Neutrophil (primary cell): ENCODE data around the gene BMPER.

Experiments used
- H3K27ac ChIP-seq: fragments of 200-600 bp; sonication (generic); 2 replicates; pipeline ENCODE4 v1.5.1; 2016; ENCODE audit warnings: mild to moderate bottlenecking, moderate library complexity
- H3K27me3 ChIP-seq: fragments of 200-600 bp; sonication (generic); 2 replicates; pipeline ENCODE4 v1.6.0; 2016; ENCODE audit warnings: mild to moderate bottlenecking
- H3K36me3 ChIP-seq: fragments of 200-600 bp; sonication (generic); 2 replicates; pipeline ENCODE4 v1.5.1; 2017
- H3K4me1 ChIP-seq, 2 experiments: fragments of 200-600 bp in 1 of 2; sonication (generic) in 1 of 2; 1 replicate in 1 of 2; 2 replicates in 1 of 2; pipeline versions ENCODE4 v1.5.1 to v1.6.1; 2013 to 2016; ENCODE audit warnings: low read depth in 1 of 2, low read length in 1 of 2, mild to moderate bottlenecking in 1 of 2, moderate library complexity in 1 of 2; ENCODE audit not compliant: control insufficient read depth in 1 of 2, insufficient read depth in 1 of 2
- H3K4me3 ChIP-seq, 2 experiments: fragments of 200-600 bp in 1 of 2; sonication (generic) in 1 of 2; 1 replicate in 1 of 2; 2 replicates in 1 of 2; pipeline ENCODE4 v1.5.1; 2013 to 2016; ENCODE audit warnings: low read depth in 1 of 2, low read length in 1 of 2, mild to moderate bottlenecking in 1 of 2, moderate library complexity in 1 of 2
- H3K9me3 ChIP-seq: fragments of 200-600 bp; sonication (generic); 2 replicates; pipeline ENCODE4 v1.5.1; 2016
- TF ChIP-seq, protein P1 (sequence below): fragments of 200-600 bp; sonication (generic); IDR thresholded peaks from 2 replicates; pipeline ENCODE4 v1.5.1; 2016; ENCODE audit warnings: antibody characterized with exemption

Gene BMPER

DNA sequence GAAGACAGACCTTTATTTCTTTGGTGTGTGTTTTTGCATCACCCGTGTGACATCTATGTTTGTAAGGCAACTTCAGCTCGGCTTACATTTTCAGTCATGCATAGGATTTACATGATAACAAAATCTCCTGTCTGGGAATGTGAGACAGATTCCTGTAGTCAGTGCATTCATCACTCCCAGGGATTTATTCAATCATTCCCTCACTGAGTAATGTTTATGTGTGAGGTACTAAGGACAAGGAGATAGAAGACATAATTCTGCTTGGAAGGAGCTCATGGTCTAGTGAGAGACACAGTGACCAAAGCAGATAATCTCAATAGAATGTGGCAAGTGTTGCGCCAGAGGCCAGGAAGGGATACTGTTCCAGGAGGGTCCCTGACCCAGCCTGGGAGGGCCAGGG is 35.2 kb upstream of the BMPER start:
- H3K27me3 ChIP-seq: no peaks in the 10 kb centered on the region
- H3K27ac ChIP-seq: no peak overlapping the region
- H3K36me3 ChIP-seq: no peaks in the 10 kb centered on the region
- H3K4me3 ChIP-seq: no peak overlapping the region
- no peaks in the 10 kb centered on the region for H3K4me1 ChIP-seq
- TF ChIP-seq, protein P1, sequence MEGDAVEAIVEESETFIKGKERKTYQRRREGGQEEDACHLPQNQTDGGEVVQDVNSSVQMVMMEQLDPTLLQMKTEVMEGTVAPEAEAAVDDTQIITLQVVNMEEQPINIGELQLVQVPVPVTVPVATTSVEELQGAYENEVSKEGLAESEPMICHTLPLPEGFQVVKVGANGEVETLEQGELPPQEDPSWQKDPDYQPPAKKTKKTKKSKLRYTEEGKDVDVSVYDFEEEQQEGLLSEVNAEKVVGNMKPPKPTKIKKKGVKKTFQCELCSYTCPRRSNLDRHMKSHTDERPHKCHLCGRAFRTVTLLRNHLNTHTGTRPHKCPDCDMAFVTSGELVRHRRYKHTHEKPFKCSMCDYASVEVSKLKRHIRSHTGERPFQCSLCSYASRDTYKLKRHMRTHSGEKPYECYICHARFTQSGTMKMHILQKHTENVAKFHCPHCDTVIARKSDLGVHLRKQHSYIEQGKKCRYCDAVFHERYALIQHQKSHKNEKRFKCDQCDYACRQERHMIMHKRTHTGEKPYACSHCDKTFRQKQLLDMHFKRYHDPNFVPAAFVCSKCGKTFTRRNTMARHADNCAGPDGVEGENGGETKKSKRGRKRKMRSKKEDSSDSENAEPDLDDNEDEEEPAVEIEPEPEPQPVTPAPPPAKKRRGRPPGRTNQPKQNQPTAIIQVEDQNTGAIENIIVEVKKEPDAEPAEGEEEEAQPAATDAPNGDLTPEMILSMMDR: no peak
- H3K9me3 ChIP-seq: no peaks in the 10 kb centered on the region

- Histone ChIP-seq H3K9me3 (no peaks in the 10 kb centered on the region), H3K36me3 (no peaks in the 10 kb centered on the region), H3K4me1 (no peaks in the 10 kb centered on the region), H3K4me3 (no peak overlapping the region), H3K27me3 (no peaks in the 10 kb centered on the region), H3K27ac (no peak overlapping the region)
- TF ChIP-seq, protein P1: no peak
These were observed 32.5 kb upstream of the BMPER start for GRCh38 chr7:33872870-33873269.

DNA sequence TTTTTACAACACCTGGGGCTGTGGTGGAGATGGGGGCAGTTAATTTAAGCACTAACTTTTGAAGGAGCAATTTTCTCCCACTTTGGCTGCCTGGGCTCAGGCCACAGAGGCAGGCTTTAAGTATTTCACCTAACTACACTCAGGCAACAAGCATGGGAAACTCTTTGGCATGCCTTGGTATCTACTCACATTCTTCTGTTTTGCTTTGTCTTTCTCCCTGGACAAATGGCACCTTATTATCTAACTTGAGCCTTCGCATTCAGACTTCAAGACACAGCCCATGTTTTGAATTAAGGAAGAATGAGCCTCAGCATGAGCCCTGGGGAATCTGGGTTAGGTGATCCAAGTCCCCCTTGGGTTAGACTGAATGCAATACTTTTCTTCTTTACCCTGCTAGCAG is 31.8 kb upstream of the BMPER start:
- no peaks in the 10 kb centered on the region for H3K9me3 ChIP-seq
- no peak overlapping the region for H3K4me3 ChIP-seq
- no peaks in the 10 kb centered on the region for H3K4me1 ChIP-seq
- H3K36me3 ChIP-seq: no peaks in the 10 kb centered on the region
- TF ChIP-seq, protein P1: no peak
- H3K27me3 ChIP-seq: no peaks in the 10 kb centered on the region
- H3K27ac ChIP-seq: no peak overlapping the region

DNA sequence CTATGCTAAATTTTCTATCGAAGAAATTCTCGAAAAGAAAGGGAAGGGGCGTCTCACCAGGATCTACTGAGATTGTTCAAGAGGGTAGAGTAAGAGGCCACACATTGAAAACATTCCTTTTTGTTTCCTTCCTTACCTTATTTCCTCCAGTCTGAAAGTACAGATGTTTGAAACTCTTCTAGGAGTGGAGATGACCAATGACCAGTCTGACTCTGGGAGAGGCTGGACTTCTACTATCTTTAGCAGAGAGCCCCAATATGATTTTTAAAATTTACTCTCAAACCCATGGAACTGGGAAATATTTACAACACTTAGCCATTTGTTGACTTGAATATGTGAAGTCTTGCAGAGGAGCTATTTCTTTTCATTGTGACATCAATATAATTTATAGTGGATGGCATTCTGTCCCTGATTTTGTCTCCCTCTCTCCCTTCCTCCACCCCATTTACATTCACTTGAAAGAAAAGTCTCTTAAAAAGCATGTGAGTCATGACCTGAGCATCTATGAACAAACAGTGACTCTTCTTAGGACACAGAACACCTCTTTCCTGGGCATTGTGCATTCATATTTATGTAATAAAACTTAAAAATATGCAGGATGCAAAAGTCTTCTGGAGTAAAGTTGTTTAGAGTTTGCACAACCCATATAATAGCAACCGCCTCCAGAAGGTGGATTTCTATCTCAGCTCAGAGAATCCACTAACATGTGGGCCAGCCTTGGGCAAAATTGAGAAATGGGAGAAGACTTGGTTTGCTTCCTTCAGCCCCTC is 31.2 kb upstream of the BMPER start:
- Histone ChIP-seq H3K4me1 (no peaks in the 10 kb centered on the region), H3K9me3 (no peaks in the 10 kb centered on the region), H3K36me3 (no peaks in the 10 kb centered on the region), H3K27me3 (no peaks in the 10 kb centered on the region), H3K4me3 (no peak overlapping the region), H3K27ac (no peak overlapping the region)
- TF ChIP-seq, protein P1: no peak

GRCh38 chr7:33874943-33875342 is 30.4 kb upstream of the BMPER start:
- Histone ChIP-seq H3K4me1 (no peaks in the 10 kb centered on the region), H3K36me3 (no peaks in the 10 kb centered on the region), H3K27me3 (no peaks in the 10 kb centered on the region), H3K9me3 (no peaks in the 10 kb centered on the region), H3K4me3 (no peak overlapping the region), H3K27ac (no peak overlapping the region)
- TF ChIP-seq, protein P1: no peak
